K562 (cell line): ENCODE results near the gene MCL1. TPM values are rescaled to one million over a fixed set of nuclear protein-coding genes. Genes with fewer than 3 reads are reported as not detected.
A peak's percentile ranks its signal among the peaks of the same experiment; 100 is the strongest.

ENCODE experiments used
- CREM ChIP-seq: IDR thresholded peaks from 2 replicates; pipeline ENCODE4 v1.6.1; 2014; ENCODE audit warnings: antibody characterized with exemption, low read depth
- EGR1 ChIP-seq: fragments of 450-650 bp; conservative IDR thresholded peaks from 2 replicates; pipeline ENCODE4 v1.6.1; 2017; ENCODE audit warnings: mild to moderate bottlenecking
- GATA2 ChIP-seq: sonication (generic); formaldehyde crosslinking; IDR thresholded peaks from 2 replicates; pipeline ENCODE4 v1.4.0; 2020; ENCODE audit warnings: mild to moderate bottlenecking, missing genetic modification reagents
- IRF2 ChIP-seq: sonication (generic); formaldehyde crosslinking; IDR thresholded peaks from 2 replicates; pipeline ENCODE4 v1.8.1; 2022; ENCODE audit warnings: mild to moderate bottlenecking, missing genetic modification reagents
- KDM5B ChIP-seq: fragments of 200-600 bp; sonication (generic); IDR thresholded peaks from 2 replicates; pipeline ENCODE4 v1.6.1; 2012; ENCODE audit warnings: low read depth, mild to moderate bottlenecking, moderate library complexity, low read length, control low read depth, inconsistent platforms; ENCODE audit not compliant: insufficient replicate concordance
- MAZ ChIP-seq, 2 experiments: fragments of 450-650 bp in 1 of 2; sonication (generic) in 1 of 2; formaldehyde crosslinking; IDR thresholded peaks in 1 of 2; conservative IDR thresholded peaks in 1 of 2; 2 replicates each; pipeline versions ENCODE4 v1.4.0 to v1.5.0; 2020; ENCODE audit warnings: mild to moderate bottlenecking in 1 of 2, missing genetic modification reagents in 1 of 2
- MBD2 ChIP-seq: sonication (generic); IDR thresholded peaks from 2 replicates; pipeline ENCODE4 v1.6.1; 2016; ENCODE audit warnings: low read depth, borderline replicate concordance
- NUFIP1 ChIP-seq: fragments of 450-650 bp; IDR thresholded peaks from 2 replicates; pipeline ENCODE4 v1.6.1; 2018; ENCODE audit not compliant: partially characterized antibody
- RNF2 ChIP-seq: sonication (generic); IDR thresholded peaks from 2 replicates; pipeline ENCODE4 v1.6.1; 2016
- SMAD1 ChIP-seq: fragments of 150-350 bp; IDR thresholded peaks from 2 replicates; pipeline ENCODE4 v1.6.1; 2014; ENCODE audit warnings: low read length, low read depth; ENCODE audit not compliant: partially characterized antibody
- SOX6 ChIP-seq: fragments of 450-650 bp; IDR thresholded peaks from 2 replicates; pipeline ENCODE4 v1.6.1; 2014; ENCODE audit warnings: mild to moderate bottlenecking
- TEAD2 ChIP-seq: fragments of 450-650 bp; IDR thresholded peaks from 2 replicates; pipeline ENCODE4 v1.6.1; 2016; ENCODE audit warnings: missing genetic modification characterization, control low read depth, missing compliant biosample characterization
- TEAD4 ChIP-seq, 2 experiments: sonication (generic) in 1 of 2; formaldehyde crosslinking in 1 of 2; IDR thresholded peaks; 2 replicates each; pipeline versions ENCODE4 v1.6.1 to v1.8.0; 2012 to 2022; ENCODE audit warnings: borderline replicate concordance in 1 of 2, inconsistent platforms in 1 of 2, low read length in 1 of 2, mild to moderate bottlenecking in 1 of 2, missing genetic modification reagents in 1 of 2
- XRCC3 ChIP-seq: fragments of 450-650 bp; IDR thresholded peaks from 2 replicates; pipeline ENCODE4 v1.6.1; 2017; ENCODE audit warnings: mild to moderate bottlenecking, moderate library complexity
- ZNF717 ChIP-seq: fragments of 250-450 bp; sonication (Bioruptor Pico); IDR thresholded peaks from 2 replicates; pipeline ENCODE4 v1.5.0; 2021
- polyA plus RNA-seq, 8 experiments: library from polyadenylated mRNA; depleted of rRNA in 4 of 8; stranded (reverse) in 5 of 8; unstranded in 3 of 8; fragments of >200 nt; fragmentation: Nextera tagmentation in 2 of 8; fragmentation: Illumina TruSeq in 1 of 8; extraction: Ambion mirVana in 2 of 8; extraction: Trizol in 1 of 8; gene quantifications; 2 replicates each; pipeline versions ENCODE4 v1.2.1 to v1.2.3, GENCODE V29; 2011 to 2014; ENCODE audit warnings: inconsistent platforms in 1 of 8, missing spikeins in 1 of 8
- total RNA-seq, 7 experiments: library from RNA; depleted of rRNA in 6 of 7; stranded (reverse); fragments of >200 nt in 6 of 7; fragmentation: Illumina TruSeq in 2 of 7; extraction: Trizol in 2 of 7; gene quantifications; 2 replicates each; pipeline versions ENCODE4 v1.2.1 to v1.2.3, GENCODE V29; 2011 to 2021; ENCODE audit warnings: low replicate concordance in 1 of 7
- TF ChIP-seq, protein P1 (sequence below): sonication (generic); formaldehyde crosslinking; IDR thresholded peaks from 2 replicates; pipeline ENCODE4 v1.8.0; 2022; ENCODE audit warnings: mild to moderate bottlenecking, missing genetic modification reagents
- TF ChIP-seq, protein P2 (sequence below): sonication (generic); formaldehyde crosslinking; IDR thresholded peaks from 2 replicates; pipeline ENCODE4 v1.8.1; 2023; ENCODE audit warnings: mild to moderate bottlenecking, missing genetic modification reagents
- TF ChIP-seq, protein P3 (sequence below): fragments of 200-800 bp; sonication (Bioruptor generic); IDR thresholded peaks from 2 replicates; pipeline ENCODE4 v1.6.1; 2017; ENCODE audit warnings: missing genetic modification characterization, missing compliant biosample characterization

MCL1 gene
- total and polyA plus RNA-seq, 9 of the 15 experiments (the other 6 are each of a cell fraction or from before 2014, with no cell fraction given), result 27.1 to 224 (median 138) TPM

DNA sequence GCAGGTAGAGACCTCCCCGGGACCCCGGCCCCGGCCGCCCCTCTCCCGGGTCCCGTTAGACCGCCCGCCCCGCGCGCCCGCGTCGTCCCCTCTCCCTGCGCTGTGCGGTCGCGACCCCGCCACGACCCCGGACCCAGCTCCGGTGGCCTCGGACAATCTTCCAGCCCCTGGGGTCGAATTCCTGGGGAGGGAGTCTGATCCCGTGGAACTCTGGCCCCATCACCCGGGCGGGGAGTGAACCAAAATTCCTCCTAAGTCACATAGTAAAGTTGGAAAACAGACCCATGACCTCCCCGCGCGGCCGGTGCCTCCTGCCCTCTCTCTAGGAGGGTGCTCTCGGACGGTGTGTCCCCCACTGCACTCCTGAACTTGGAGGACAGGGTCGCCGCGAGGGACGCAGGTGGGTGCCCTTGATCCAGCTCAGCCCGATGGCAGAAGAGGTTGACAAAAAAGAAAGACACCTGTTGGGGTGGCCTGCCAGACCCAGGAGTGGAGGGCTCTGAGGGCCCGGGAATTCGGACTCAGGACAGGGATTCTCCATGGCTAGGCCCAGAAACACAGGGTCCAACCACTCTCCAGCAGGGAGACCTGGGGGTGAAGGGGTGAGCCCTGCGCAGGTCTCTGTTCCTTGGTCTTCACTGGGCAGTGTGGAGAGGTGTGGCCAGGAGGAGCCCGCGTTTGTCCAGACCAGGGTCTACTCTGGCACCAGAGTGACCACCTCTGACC lies 29.8 kb downstream of the MCL1 start (continued):
- TF ChIP-seq SOX6 (no peak), CREM (0 out of 2 replicates have a peak, but pooled peaks have one; percentile 1), XRCC3 (no peak), RNF2 (no peak), IRF2 (CRISPR knock-in tag) (no peak), EGR1 (no peak), KDM5B (peak; percentile 46), NUFIP1 (no peak), GATA2 (CRISPR knock-in tag) (no peak), ZNF717 (CRISPR knock-in tag) (no peak), TEAD2 (tag) (0 out of 2 replicates have a peak, but pooled peaks have one; percentile 11), TEAD4 (IDR thresholded peaks at IDR 0.05; ENCODE audit: low read length) (peak; percentile 50), TEAD4 (CRISPR knock-in tag; IDR thresholded peaks at IDR 0.05; ENCODE audit: borderline replicate concordance) (0 out of 2 replicates have a peak, but pooled peaks have one; percentile 36), MBD2 (peak; percentile 3; the same call in 1 of the 2 replicates), SMAD1 (no peak), MAZ (CRISPR knock-in tag; conservative IDR thresholded peaks at IDR 0.05 in 1 of 2, IDR thresholded peaks at IDR 0.05 in 1 of 2) (no peak)
- TF ChIP-seq, protein P1, sequence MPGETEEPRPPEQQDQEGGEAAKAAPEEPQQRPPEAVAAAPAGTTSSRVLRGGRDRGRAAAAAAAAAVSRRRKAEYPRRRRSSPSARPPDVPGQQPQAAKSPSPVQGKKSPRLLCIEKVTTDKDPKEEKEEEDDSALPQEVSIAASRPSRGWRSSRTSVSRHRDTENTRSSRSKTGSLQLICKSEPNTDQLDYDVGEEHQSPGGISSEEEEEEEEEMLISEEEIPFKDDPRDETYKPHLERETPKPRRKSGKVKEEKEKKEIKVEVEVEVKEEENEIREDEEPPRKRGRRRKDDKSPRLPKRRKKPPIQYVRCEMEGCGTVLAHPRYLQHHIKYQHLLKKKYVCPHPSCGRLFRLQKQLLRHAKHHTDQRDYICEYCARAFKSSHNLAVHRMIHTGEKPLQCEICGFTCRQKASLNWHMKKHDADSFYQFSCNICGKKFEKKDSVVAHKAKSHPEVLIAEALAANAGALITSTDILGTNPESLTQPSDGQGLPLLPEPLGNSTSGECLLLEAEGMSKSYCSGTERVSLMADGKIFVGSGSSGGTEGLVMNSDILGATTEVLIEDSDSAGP, result no peak
- TF ChIP-seq, protein P2, sequence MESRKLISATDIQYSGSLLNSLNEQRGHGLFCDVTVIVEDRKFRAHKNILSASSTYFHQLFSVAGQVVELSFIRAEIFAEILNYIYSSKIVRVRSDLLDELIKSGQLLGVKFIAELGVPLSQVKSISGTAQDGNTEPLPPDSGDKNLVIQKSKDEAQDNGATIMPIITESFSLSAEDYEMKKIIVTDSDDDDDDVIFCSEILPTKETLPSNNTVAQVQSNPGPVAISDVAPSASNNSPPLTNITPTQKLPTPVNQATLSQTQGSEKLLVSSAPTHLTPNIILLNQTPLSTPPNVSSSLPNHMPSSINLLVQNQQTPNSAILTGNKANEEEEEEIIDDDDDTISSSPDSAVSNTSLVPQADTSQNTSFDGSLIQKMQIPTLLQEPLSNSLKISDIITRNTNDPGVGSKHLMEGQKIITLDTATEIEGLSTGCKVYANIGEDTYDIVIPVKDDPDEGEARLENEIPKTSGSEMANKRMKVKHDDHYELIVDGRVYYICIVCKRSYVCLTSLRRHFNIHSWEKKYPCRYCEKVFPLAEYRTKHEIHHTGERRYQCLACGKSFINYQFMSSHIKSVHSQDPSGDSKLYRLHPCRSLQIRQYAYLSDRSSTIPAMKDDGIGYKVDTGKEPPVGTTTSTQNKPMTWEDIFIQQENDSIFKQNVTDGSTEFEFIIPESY (CRISPR knock-in tag), result no peak
- TF ChIP-seq, protein P3, sequence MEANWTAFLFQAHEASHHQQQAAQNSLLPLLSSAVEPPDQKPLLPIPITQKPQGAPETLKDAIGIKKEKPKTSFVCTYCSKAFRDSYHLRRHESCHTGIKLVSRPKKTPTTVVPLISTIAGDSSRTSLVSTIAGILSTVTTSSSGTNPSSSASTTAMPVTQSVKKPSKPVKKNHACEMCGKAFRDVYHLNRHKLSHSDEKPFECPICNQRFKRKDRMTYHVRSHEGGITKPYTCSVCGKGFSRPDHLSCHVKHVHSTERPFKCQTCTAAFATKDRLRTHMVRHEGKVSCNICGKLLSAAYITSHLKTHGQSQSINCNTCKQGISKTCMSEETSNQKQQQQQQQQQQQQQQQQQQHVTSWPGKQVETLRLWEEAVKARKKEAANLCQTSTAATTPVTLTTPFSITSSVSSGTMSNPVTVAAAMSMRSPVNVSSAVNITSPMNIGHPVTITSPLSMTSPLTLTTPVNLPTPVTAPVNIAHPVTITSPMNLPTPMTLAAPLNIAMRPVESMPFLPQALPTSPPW (CRISPR knock-in tag), result no peak; the same call in 1 of the 2 replicates
